HEK293 (cell line): ENCODE measurements around the gene SLC39A11.

Source experiments
- CTCF ChIA-PET: fragments of 350-600 bp; formaldehyde crosslinking; extraction: SDS; loops from one replicate; lab custom pipeline; 2021; ENCODE audit warnings: antibody characterized with exemption; lab: Yijun Ruan, JAX
- POLR2A ChIA-PET: fragments of 300-600 bp; formaldehyde crosslinking; extraction: SDS; loops from one replicate; lab custom pipeline; 2020; ENCODE audit warnings: antibody characterized with exemption, inconsistent platforms; lab: Yijun Ruan, JAX
- H3K27ac ChIP-seq: fragments of 200-500 bp; sonication (Bioruptor generic); 2 replicates; pipeline ENCODE4 v1.5.1; 2014; ENCODE audit warnings: low read depth, low read length, control low read depth, inconsistent platforms; ENCODE audit errors: extremely low read depth
- H3K36me3 ChIP-seq, 2 experiments: fragments of 200-500 bp in 1 of 2; sonication (Bioruptor generic) in 1 of 2; 1 replicate in 1 of 2; 2 replicates in 1 of 2; pipeline ENCODE4 v1.5.1; 2014 to 2017; ENCODE audit warnings: inconsistent platforms in 2 of 2, low read length in 2 of 2; ENCODE audit not compliant: control insufficient read depth in 2 of 2, insufficient read depth in 1 of 2
- H3K4me1 ChIP-seq: fragments of 200-500 bp; sonication (Bioruptor generic); 2 replicates; pipeline ENCODE4 v1.5.1; 2014; ENCODE audit warnings: mild to moderate bottlenecking, low read length, inconsistent platforms; ENCODE audit not compliant: control insufficient read depth, insufficient read depth
- H3K4me3 ChIP-seq: 2 replicates; pipeline ENCODE4 v1.5.1; 2011; ENCODE audit warnings: low read depth, mild to moderate bottlenecking, control low read depth, low read length, moderate library complexity
- H3K9me3 ChIP-seq: fragments of 200-500 bp; sonication (Bioruptor generic); 2 replicates; pipeline ENCODE4 v1.5.1; 2014; ENCODE audit warnings: low read depth, low read length, inconsistent platforms; ENCODE audit not compliant: control insufficient read depth, insufficient read depth
- BCL11A ChIP-seq: fragments of 450-650 bp; formaldehyde crosslinking; IDR thresholded peaks from 2 replicates; pipeline ENCODE4 v1.5.1; 2016; ENCODE audit warnings: low read depth, missing biosample characterization, missing genetic modification characterization
- GLI4 ChIP-seq: fragments of 450-650 bp; formaldehyde crosslinking; IDR thresholded peaks from 2 replicates; pipeline ENCODE4 v1.5.1; 2016; ENCODE audit warnings: missing biosample characterization, missing genetic modification characterization
- INSM2 ChIP-seq: fragments of 450-650 bp; formaldehyde crosslinking; IDR thresholded peaks from 2 replicates; pipeline ENCODE4 v1.5.1; 2016; ENCODE audit warnings: missing biosample characterization, missing genetic modification characterization
- KLF10 ChIP-seq: fragments of 450-650 bp; IDR thresholded peaks from 2 replicates; pipeline ENCODE4 v1.5.1; 2018; ENCODE audit warnings: missing biosample characterization, mild to moderate bottlenecking, missing genetic modification characterization
- KLF17 ChIP-seq: fragments of 450-650 bp; formaldehyde crosslinking; IDR thresholded peaks from 2 replicates; pipeline ENCODE4 v1.5.1; 2016; ENCODE audit warnings: missing biosample characterization, missing genetic modification characterization
- MZF1 ChIP-seq: fragments of 450-650 bp; formaldehyde crosslinking; IDR thresholded peaks from 2 replicates; pipeline ENCODE4 v1.5.1; 2017; ENCODE audit warnings: missing biosample characterization, missing genetic modification characterization, borderline replicate concordance
- OVOL3 ChIP-seq: fragments of 450-650 bp; formaldehyde crosslinking; IDR thresholded peaks from 2 replicates; pipeline ENCODE4 v1.5.1; 2016; ENCODE audit warnings: missing biosample characterization, missing genetic modification characterization
- PRDM6 ChIP-seq: fragments of 450-650 bp; formaldehyde crosslinking; IDR thresholded peaks from 2 replicates; pipeline ENCODE4 v1.5.1; 2017; ENCODE audit warnings: missing biosample characterization, missing genetic modification characterization
- REST ChIP-seq: fragments of 450-650 bp; formaldehyde crosslinking; IDR thresholded peaks from 2 replicates; pipeline ENCODE4 v1.5.1; 2016; ENCODE audit warnings: missing biosample characterization, missing genetic modification characterization
- ZNF133 ChIP-seq: fragments of 450-650 bp; formaldehyde crosslinking; IDR thresholded peaks from 2 replicates; pipeline ENCODE4 v1.5.1; 2016; ENCODE audit warnings: missing biosample characterization, missing genetic modification characterization
- ZNF140 ChIP-seq: fragments of 450-650 bp; formaldehyde crosslinking; IDR thresholded peaks from 2 replicates; pipeline ENCODE4 v1.5.1; 2016; ENCODE audit warnings: missing biosample characterization, missing genetic modification characterization
- ZNF146 ChIP-seq: fragments of 450-650 bp; formaldehyde crosslinking; IDR thresholded peaks from 2 replicates; pipeline ENCODE4 v1.5.1; 2016; ENCODE audit warnings: missing biosample characterization, missing genetic modification characterization
- ZNF18 ChIP-seq: fragments of 450-650 bp; formaldehyde crosslinking; IDR thresholded peaks from 2 replicates; pipeline ENCODE4 v1.5.1; 2016; ENCODE audit warnings: missing biosample characterization, missing genetic modification characterization
- ZNF266 ChIP-seq: fragments of 450-650 bp; formaldehyde crosslinking; IDR thresholded peaks from 2 replicates; pipeline ENCODE4 v1.5.1; 2016; ENCODE audit warnings: missing biosample characterization, missing genetic modification characterization, low read depth
- ZNF335 ChIP-seq: fragments of 450-650 bp; formaldehyde crosslinking; conservative IDR thresholded peaks from 2 replicates; pipeline ENCODE4 v1.5.1; 2016; ENCODE audit warnings: missing biosample characterization, missing genetic modification characterization
- ZNF362 ChIP-seq: fragments of 450-650 bp; formaldehyde crosslinking; IDR thresholded peaks from 2 replicates; pipeline ENCODE4 v1.5.1; 2016; ENCODE audit warnings: missing biosample characterization, missing genetic modification characterization
- ZNF37A ChIP-seq: fragments of 450-650 bp; IDR thresholded peaks from 2 replicates; pipeline ENCODE4 v1.5.1; 2018; ENCODE audit warnings: missing biosample characterization, missing genetic modification characterization
- ZNF768 ChIP-seq: fragments of 450-650 bp; formaldehyde crosslinking; IDR thresholded peaks from 2 replicates; pipeline ENCODE4 v1.5.1; 2018; ENCODE audit warnings: missing biosample characterization, mild to moderate bottlenecking, missing genetic modification characterization
- ZSCAN18 ChIP-seq: fragments of 450-650 bp; formaldehyde crosslinking; IDR thresholded peaks from 2 replicates; pipeline ENCODE4 v1.5.1; 2016; ENCODE audit warnings: missing biosample characterization, missing genetic modification characterization
- ZSCAN4 ChIP-seq: fragments of 450-650 bp; formaldehyde crosslinking; IDR thresholded peaks from 2 replicates; pipeline ENCODE4 v1.5.1; 2017; ENCODE audit warnings: missing biosample characterization, missing genetic modification characterization

Gene SLC39A11

GRCh38 chr17:73090396-73091202 is 1.9 kb downstream of the SLC39A11 start (continued):
- no peak for TF ChIP-seq MZF1 (tag by site-specific recombination)
- no peak for TF ChIP-seq ZNF18
- TF ChIP-seq KLF10 = no peak
- no peak for TF ChIP-seq OVOL3 (tag by site-specific recombination)
- TF ChIP-seq INSM2 (tag by site-specific recombination) = no peak
- no peak for TF ChIP-seq PRDM6 (tag by site-specific recombination)
- no peak for TF ChIP-seq ZNF133 (tag by site-specific recombination)
- TF ChIP-seq ZSCAN4 (tag by site-specific recombination) = no peak
- no peak for TF ChIP-seq ZNF362 (tag by site-specific recombination)

GRCh38 chr17:73089322-73090317 is 2.9 kb downstream of the SLC39A11 start:
- Histone ChIP-seq H3K4me1 (peaks cover 6% of the 10 kb centered on the region), H3K27ac (no peak overlapping the region), H3K4me3 (no peak overlapping the region), H3K9me3 (no peaks in the 10 kb centered on the region), H3K36me3 (peaks cover 8 to 19% of the 10 kb centered on the region in 2 experiments; a peak in 2 of 3 replicates)
- POLR2A ChIA-PET = no interaction called here
- CTCF ChIA-PET = interaction anchor here (0.7 kb wide), 1 partner anchor 502 kb away, joined by 3 read pairs; no protein-coding TSS in a partner anchor
- TF ChIP-seq ZNF140 (tag by site-specific recombination) (no peak), ZNF266 (tag by site-specific recombination) (no peak), GLI4 (no peak), ZSCAN18 (tag by site-specific recombination) (no peak), ZNF37A (tag by site-specific recombination) (no peak), ZNF768 (no peak), KLF17 (tag by site-specific recombination) (no peak), ZNF335 (no peak), BCL11A (no peak), REST (tag by site-specific recombination) (no peak), ZNF146 (tag by site-specific recombination) (no peak)
